A673 (cell line): ENCODE data around the gene JMJD7. TPM values are rescaled to one million over a fixed set of nuclear protein-coding genes. Genes with fewer than 3 reads are reported as not detected.

Experiments used
- BruUV-seq: library from RNA; stranded (reverse); fragments of 400-500 nt; replicated peaks from 2 replicates; lab custom pipeline; 2021; lab: Mats Ljungman, UMichigan
- CTCF ChIA-PET: fragments of 300-600 bp; sonication (Branson Sonifier 250); formaldehyde crosslinking; loops from one replicate; lab custom pipeline; 2022; ENCODE audit warnings: antibody characterized with exemption; lab: Charles Lee
- POLR2A ChIA-PET: fragments of 300-600 bp; sonication (Branson Sonifier 250); formaldehyde crosslinking; loops from one replicate; lab custom pipeline; 2022; ENCODE audit warnings: antibody characterized with exemption; ENCODE audit not compliant: low non-redundant PET; lab: Charles Lee
- DNase-seq: peaks from one replicate; pipeline ENCODE4 v3.0.0-alpha.2; 2015; ENCODE audit warnings: low spot score
- H3K27ac ChIP-seq: fragments of 200-600 bp; sonication (generic); 2 replicates; pipeline ENCODE4 v1.5.1; 2016; ENCODE audit warnings: mixed run types, low read depth, mild to moderate bottlenecking, mixed read lengths, antibody characterized with exemption, low read length; ENCODE audit not compliant: poor library complexity, severe bottlenecking
- H3K27me3 ChIP-seq: fragments of 200-600 bp; sonication (generic); replicated peaks from 2 replicates; pipeline ENCODE4 v1.6.1; 2017; ENCODE audit warnings: mixed run types, low read depth, mild to moderate bottlenecking, mixed read lengths, antibody characterized with exemption, low read length; ENCODE audit not compliant: insufficient read depth, poor library complexity
- H3K36me3 ChIP-seq: fragments of 200-600 bp; sonication (generic); 2 replicates; pipeline ENCODE4 v1.6.1; 2016; ENCODE audit warnings: mixed run types, mild to moderate bottlenecking, mixed read lengths, antibody characterized with exemption, low read length; ENCODE audit not compliant: insufficient read depth, poor library complexity, severe bottlenecking
- H3K4me1 ChIP-seq: fragments of 200-600 bp; sonication (generic); 2 replicates; pipeline ENCODE4 v1.6.1; 2017; ENCODE audit warnings: mixed run types, mild to moderate bottlenecking, mixed read lengths, antibody characterized with exemption, low read length; ENCODE audit not compliant: insufficient read depth, poor library complexity, severe bottlenecking
- H3K4me3 ChIP-seq: fragments of 200-600 bp; sonication (generic); 2 replicates; pipeline ENCODE4 v1.5.1; 2016; ENCODE audit warnings: low read depth, mixed run types, mild to moderate bottlenecking, mixed read lengths, low read length; ENCODE audit not compliant: poor library complexity, severe bottlenecking
- H3K9me3 ChIP-seq: fragments of 200-600 bp; sonication (generic); 2 replicates; pipeline ENCODE4 v1.6.1; 2016; ENCODE audit warnings: mixed run types, low read depth, mild to moderate bottlenecking, mixed read lengths, antibody characterized with exemption, low read length; ENCODE audit not compliant: poor library complexity, severe bottlenecking
- CTCF ChIP-seq: fragments of 300-800, 200-600 bp; sonication (generic); conservative IDR thresholded peaks from 2 replicates; pipeline ENCODE4 v1.5.1; 2017; ENCODE audit warnings: low read depth, mild to moderate bottlenecking, antibody characterized with exemption, low read length, moderate library complexity, mixed read lengths
- EZH2 ChIP-seq: fragments of 200-600 bp; sonication (generic); IDR thresholded peaks from 2 replicates; pipeline ENCODE4 v1.6.1; 2017; ENCODE audit warnings: borderline replicate concordance, low read depth, mild to moderate bottlenecking, mixed read lengths, antibody characterized with exemption, low read length; ENCODE audit not compliant: poor library complexity, severe bottlenecking
- intact Hi-C: fragments of 100-400 bp; cut with micrococcal nuclease; formaldehyde crosslinking; loops from one replicate; pipeline ENCODE4 v1.10.0; 2022; ENCODE audit not compliant: unreplicated experiment
- total RNA-seq: library from RNA; stranded (reverse); gene quantifications from 2 replicates; pipeline ENCODE4 v1.2.3, GENCODE V29; 2021

The JMJD7 gene
- total RNA-seq, 1 experiment from 2014 or later = 18.8 TPM

- no peak overlapping the region for H3K27ac ChIP-seq
- no peaks in the 10 kb centered on the region for H3K36me3 ChIP-seq
- no peaks in the 10 kb centered on the region for H3K4me1 ChIP-seq
- TF ChIP-seq CTCF (no peak), EZH2 (no peak)
- intact Hi-C loops = no loop called here
- no TSS peak for BruUV-seq
- no peak for DNase-seq
- no peaks in the 10 kb centered on the region for H3K27me3 ChIP-seq
- POLR2A ChIA-PET = no interaction called here
- no peak overlapping the region for H3K4me3 ChIP-seq
- CTCF ChIA-PET = no interaction called here
- H3K9me3 ChIP-seq = no peaks in the 10 kb centered on the region
Observed at GRCh38 chr15:41881920-41882688, 54.2 kb downstream of the JMJD7 start.

- Histone ChIP-seq H3K36me3 (no peaks in the 10 kb centered on the region), H3K27ac (no peak overlapping the region), H3K4me3 (no peak overlapping the region), H3K27me3 (no peaks in the 10 kb centered on the region), H3K4me1 (no peaks in the 10 kb centered on the region), H3K9me3 (no peaks in the 10 kb centered on the region)
- no TSS peak for BruUV-seq
- intact Hi-C loops = no loop called here
- POLR2A ChIA-PET = no interaction called here
- CTCF ChIA-PET = no interaction called here
- no peak for DNase-seq
- TF ChIP-seq CTCF (no peak), EZH2 (no peak)
Observed at GRCh38 chr15:41882689-41883483, 55.0 kb downstream of the JMJD7 start.

GRCh38 chr15:41883484-41883825, 55.6 kb downstream of the JMJD7 start:
- no peaks in the 10 kb centered on the region for H3K9me3 ChIP-seq
- H3K27ac ChIP-seq = no peak overlapping the region
- TF ChIP-seq EZH2 (no peak), CTCF (no peak)
- CTCF ChIA-PET = no interaction called here
- no peaks in the 10 kb centered on the region for H3K36me3 ChIP-seq
- H3K27me3 ChIP-seq = no peaks in the 10 kb centered on the region
- POLR2A ChIA-PET = no interaction called here
- intact Hi-C loops = no loop called here
- H3K4me1 ChIP-seq = no peaks in the 10 kb centered on the region
- DNase-seq = no peak
- BruUV-seq = no TSS peak
- no peak overlapping the region for H3K4me3 ChIP-seq
